Psoas muscle (tissue), 8 donors: ENCODE measurements around the gene ELFN1. TPM values are rescaled to one million over a fixed set of nuclear protein-coding genes. Genes with fewer than 3 reads are reported as not detected.

ENCODE experiments used
- ATAC-seq, 4 donors: fragments of 200-7000 bp; cut with Tn5 transposase; one replicate each; pipeline ENCODE4 v1.9.1; 2020; ENCODE audit warnings: moderate library complexity in 3 of 4, mild to moderate bottlenecking in 2 of 4
- DNase-seq, 2 donors: peaks; one replicate each; pipeline ENCODE4 v3.0.0-alpha.2; 2020
- H3K27ac ChIP-seq: fragments of 200-600 bp; one replicate; pipeline ENCODE4 v1.8.0; 2022
- H3K27me3 ChIP-seq, 3 donors: fragments of 200-600 bp in 1 of 3; one replicate each; pipeline versions ENCODE4 v1.6.1 to v1.8.0; 2013 to 2022; ENCODE audit warnings: low read length in 2 of 3, mild to moderate bottlenecking in 2 of 3, moderate library complexity in 1 of 3; ENCODE audit not compliant: insufficient read depth in 3 of 3
- H3K36me3 ChIP-seq, 2 donors: fragments of 200-600 bp in 1 of 2; one replicate each; pipeline versions ENCODE4 v1.6.1 to v1.8.0; 2013 to 2022; ENCODE audit warnings: low read depth in 1 of 2, mild to moderate bottlenecking in 1 of 2, moderate library complexity in 1 of 2; ENCODE audit not compliant: insufficient read depth in 1 of 2
- H3K4me1 ChIP-seq: fragments of 200-600 bp; one replicate; pipeline ENCODE4 v1.8.0; 2022
- H3K4me3 ChIP-seq: fragments of 200-600 bp; one replicate; pipeline ENCODE4 v1.8.0; 2022; ENCODE audit warnings: mild to moderate bottlenecking
- H3K9me3 ChIP-seq: fragments of 200-600 bp; one replicate; pipeline ENCODE4 v1.8.0; 2022
- CTCF ChIP-seq: fragments of 200-600 bp; IDR thresholded peaks from one replicate; pipeline ENCODE4 v1.8.0; 2022; ENCODE audit warnings: antibody characterized with exemption
- WGBS, 3 donors: extraction: QIAGEN DNeasy Blood & Tissue Kit; methylation state at CpG; one replicate each; pipeline versions ENCODE4 v1.1.6 to v1.1.7; 2013; 5-methylcytosine and 5-hydroxymethylcytosine counted together
- intact Hi-C, 2 donors: fragments of 100-400 bp; cut with DNase I; formaldehyde crosslinking; loops; one replicate each; pipeline versions ENCODE4 v1.11.0 to v1.14.2; 2022
- polyA plus RNA-seq, 3 donors: library from polyadenylated mRNA; stranded (reverse); fragments of 200-250 nt; gene quantifications; one replicate each; pipeline ENCODE4 v1.2.3, GENCODE V29; 2013
- total RNA-seq, 4 donors: library from RNA; stranded (reverse); fragmentation: NEBNext Ultra II Directional in 2 of 4; extraction: Animal tissue kit (Norgen Biotek cat#: 25700) in 2 of 4; gene quantifications; one replicate each; pipeline versions ENCODE4 v1.2.1 to v1.2.4, GENCODE V29; 2021 to 2023
- donor health status: healthy with polysubstance abuse.
- donor health status: DM: no; HTN: no; CAD: no; lungs with moderate emphysema.
- donor health status: Bipolar disorder and iron deficiency.
- donor health status: healthy.
- donor health status: DM: yes; HTN: yes; CAD: no.
- donor health status: DM: no; HTN: no; CAD: no.
- donor health status: DM: no; HTN: no; CAD: no.
- donor health status: DM: yes; HTN: yes; CAD: no.

The ELFN1 gene
- total and polyA plus RNA-seq, 7 donors = 0.11 to 0.87 (median 0.64) TPM

- DNase-seq = no peak
- no peaks in the 10 kb centered on the region for H3K36me3 ChIP-seq
- 94 to 96% (median 96%) methylated on average over 45 to 46 of the region's 46 CpGs for WGBS, 3 donors
These were observed 75.0 kb downstream of the ELFN1 start for GRCh38 chr7:1745018-1745532.

GRCh38 chr7:1745576-1746490 lies 75.8 kb downstream of the ELFN1 start:
- intact Hi-C loops = no loop called here

More at GRCh38 chr7:1745018-1745532, 75.0 kb downstream of the ELFN1 start:
- TF ChIP-seq CTCF = no peak
- intact Hi-C loops = no loop called here
- Histone ChIP-seq H3K4me3 (no peak overlapping the region), H3K27ac (no peak overlapping the region), H3K4me1 (no peaks in the 10 kb centered on the region), H3K9me3 (no peaks in the 10 kb centered on the region), H3K27me3 (peaks cover 0 to 28% (median 12%) of the 10 kb centered on the region in 3 donors)
- ATAC-seq = no peak

DNA sequence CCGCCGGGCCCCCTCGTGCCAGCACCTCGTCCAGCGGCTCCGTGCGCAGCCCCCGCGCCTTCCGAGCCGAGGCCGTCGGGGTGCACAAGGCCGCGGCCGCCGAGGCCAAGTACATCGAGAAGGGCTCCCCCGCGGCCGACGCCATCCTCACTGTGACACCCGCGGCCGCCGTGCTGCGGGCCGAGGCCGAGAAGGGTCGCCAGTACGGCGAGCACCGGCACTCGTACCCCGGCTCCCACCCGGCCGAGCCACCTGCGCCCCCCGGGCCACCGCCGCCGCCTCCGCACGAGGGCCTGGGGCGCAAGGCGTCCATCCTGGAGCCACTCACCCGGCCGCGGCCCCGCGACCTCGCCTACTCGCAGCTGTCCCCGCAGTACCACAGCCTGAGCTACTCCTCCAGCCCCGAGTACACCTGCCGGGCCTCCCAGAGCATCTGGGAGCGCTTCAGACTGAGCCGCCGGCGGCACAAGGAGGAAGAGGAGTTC lies 76.5 kb downstream of the ELFN1 start:
- H3K27me3 ChIP-seq = peaks cover 0 to 28% (median 14%) of the 10 kb centered on the region in 3 donors

More at GRCh38 chr7:1745576-1746490, 75.8 kb downstream of the ELFN1 start:
- Histone ChIP-seq H3K4me3 (no peak overlapping the region), H3K4me1 (no peaks in the 10 kb centered on the region), H3K36me3 (no peaks in the 10 kb centered on the region), H3K27me3 (peaks cover 0 to 28% (median 14%) of the 10 kb centered on the region in 3 donors), H3K9me3 (no peaks in the 10 kb centered on the region), H3K27ac (no peak overlapping the region)
- 95 to 97% (median 97%) methylated on average over 71 to 72 of the region's 72 CpGs for WGBS, 3 donors
- ATAC-seq (no peak), DNase-seq (no peak)
- TF ChIP-seq CTCF = no peak

More for the DNA sequence above, 76.5 kb downstream of the ELFN1 start:
- no peaks in the 10 kb centered on the region for H3K4me1 ChIP-seq
- no peak overlapping the region for H3K27ac ChIP-seq
- no peak for DNase-seq
- 87 to 95% (median 92%) methylated on average over 29 to 60 of the region's 60 CpGs for WGBS, 3 donors
- H3K36me3 ChIP-seq = no peaks in the 10 kb centered on the region
- intact Hi-C loops = no loop called here
- H3K4me3 ChIP-seq = no peak overlapping the region
- ATAC-seq = no peak
- no peak for TF ChIP-seq CTCF
- no peaks in the 10 kb centered on the region for H3K9me3 ChIP-seq
